K562 (cell line): ENCODE measurements around the gene C3. TPM values are rescaled to one million over a fixed set of nuclear protein-coding genes. Genes with fewer than 3 reads are reported as not detected.

Experiments used
- ATAC-seq: fragments of 200-7000 bp; cut with Tn5 transposase; 3 replicates; pipeline ENCODE4 v1.9.1; 2020; ENCODE audit warnings: moderate library complexity
- BruUV-seq: library from RNA; stranded (reverse); fragments of 400-500 nt; replicated peaks from 2 replicates; lab custom pipeline; 2021; lab: Mats Ljungman, UMichigan
- CTCF ChIA-PET: fragments of 300-600 bp; formaldehyde crosslinking; extraction: SDS; loops from one replicate; lab custom pipeline; 2021; ENCODE audit warnings: low intra/inter-chr PET ratio; lab: Yijun Ruan, JAX
- POLR2A ChIA-PET: fragments of 300-600, 350-650 bp; sonication (Branson Sonifier 250); formaldehyde crosslinking; extraction: SDS; loops from one replicate; lab custom pipeline; 2021; ENCODE audit warnings: antibody characterized with exemption, inconsistent platforms; lab: Yijun Ruan, JAX
- DNase-seq, 4 experiments: peaks; one replicate each; pipeline versions ENCODE4 v3.0.0 to v3.0.0-alpha.2; 2011 to 2018; ENCODE audit warnings: low spot score in 3 of 4, mixed read lengths in 3 of 4; ENCODE audit errors: extremely low read depth in 1 of 4
- FAIRE-seq: peaks from 2 replicates; lab custom pipeline; 2011; peaks lifted over from hg19 to GRCh38; lab: Jason Lieb, UNC
- H2AFZ ChIP-seq: 2 replicates; pipeline ENCODE4 v1.6.0; 2011; ENCODE audit warnings: low read depth, low read length, control low read depth, inconsistent platforms
- H3K27ac ChIP-seq: fragments of 200-600 bp; 3 replicates; pipeline ENCODE4 v1.8.0; 2011; ENCODE audit warnings: low read depth, mild to moderate bottlenecking, control low read depth, inconsistent platforms, low read length, moderate library complexity, mixed read lengths; ENCODE audit errors: extremely low read depth
- H3K27me3 ChIP-seq, 2 experiments: fragments of 300-600 bp in 1 of 2; 2 replicates in 1 of 2; 3 replicates in 1 of 2; pipeline versions ENCODE4 v1.6.0 to v1.8.0; 2011; ENCODE audit warnings: inconsistent platforms in 2 of 2, low read length in 2 of 2, mild to moderate bottlenecking in 1 of 2, mixed read lengths in 1 of 2, moderate library complexity in 1 of 2; ENCODE audit not compliant: control insufficient read depth in 2 of 2, insufficient read depth in 2 of 2
- H3K36me3 ChIP-seq: fragments of 300-600 bp; 3 replicates; pipeline ENCODE4 v1.8.0; 2011; ENCODE audit warnings: mild to moderate bottlenecking, low read length, inconsistent platforms; ENCODE audit not compliant: control insufficient read depth, insufficient read depth
- H3K4me1 ChIP-seq, 2 experiments: fragments of 200-600 bp in 1 of 2; replicated peaks in 1 of 2; 2 replicates in 1 of 2; 3 replicates in 1 of 2; pipeline versions ENCODE4 v1.5.1 to v1.8.0; 2011; ENCODE audit warnings: inconsistent platforms in 2 of 2, low read length in 2 of 2, mild to moderate bottlenecking in 1 of 2, mixed read lengths in 1 of 2, moderate library complexity in 1 of 2; ENCODE audit not compliant: control insufficient read depth in 2 of 2, insufficient read depth in 2 of 2
- H3K4me2 ChIP-seq: 2 replicates; pipeline ENCODE4 v1.6.1; 2011; ENCODE audit warnings: low read length, control low read depth, inconsistent platforms, mixed read lengths; ENCODE audit not compliant: insufficient read depth
- H3K4me3 ChIP-seq: fragments of 200-600 bp; sonication (generic), shearing (Covaris generic); 2 replicates; pipeline ENCODE4 v1.5.1; 2016; ENCODE audit warnings: control low read depth, inconsistent platforms
- H3K79me2 ChIP-seq: fragments of 200-600 bp; 3 replicates; pipeline ENCODE4 v1.8.0; 2011; ENCODE audit warnings: low read length, inconsistent platforms; ENCODE audit not compliant: control insufficient read depth, insufficient read depth
- H3K9ac ChIP-seq, 2 experiments: 2 replicates each; pipeline versions ENCODE4 v1.6.0 to v1.6.1; 2011; ENCODE audit warnings: low read depth in 2 of 2, low read length in 2 of 2, control low read depth in 1 of 2, inconsistent platforms in 1 of 2, mild to moderate bottlenecking in 1 of 2, mixed read lengths in 1 of 2; ENCODE audit not compliant: insufficient read depth in 1 of 2
- H3K9me1 ChIP-seq: one replicate; pipeline ENCODE4 v1.6.0; 2011; ENCODE audit warnings: inconsistent platforms, mild to moderate bottlenecking, low read length, moderate library complexity; ENCODE audit not compliant: control insufficient read depth, insufficient read depth
- H3K9me3 ChIP-seq: replicated peaks from 2 replicates; pipeline ENCODE4 v1.5.1; 2011; ENCODE audit warnings: low read depth, low read length, inconsistent platforms; ENCODE audit not compliant: control insufficient read depth, insufficient read depth
- H4K20me1 ChIP-seq: replicated peaks from 2 replicates; pipeline ENCODE4 v1.6.1; 2011; ENCODE audit warnings: low read length, inconsistent platforms, mixed read lengths; ENCODE audit not compliant: control insufficient read depth, insufficient read depth
- EWSR1 ChIP-seq: fragments of 450-650 bp; IDR thresholded peaks from 2 replicates; pipeline ENCODE4 v1.6.1; 2018; ENCODE audit warnings: borderline replicate concordance, mild to moderate bottlenecking, low read depth, moderate library complexity; ENCODE audit not compliant: partially characterized antibody
- FOS ChIP-seq: IDR thresholded peaks from 3 replicates; pipeline ENCODE4 v1.6.1; 2011; ENCODE audit not compliant: insufficient read length; ENCODE audit errors: extremely low read depth
- KLF1 ChIP-seq: fragments of 450-650 bp; IDR thresholded peaks from 2 replicates; pipeline ENCODE4 v1.6.1; 2016; ENCODE audit warnings: missing genetic modification characterization, missing compliant biosample characterization
- NR2C1 ChIP-seq, 2 experiments: fragments of 450-650 bp; IDR thresholded peaks; 2 replicates each; pipeline ENCODE4 v1.6.1; 2017; ENCODE audit warnings: mild to moderate bottlenecking in 2 of 2, antibody characterized with exemption in 1 of 2, inconsistent platforms in 1 of 2, missing compliant biosample characterization in 1 of 2, missing genetic modification characterization in 1 of 2
- PHF8 ChIP-seq: fragments of 200-600 bp; sonication (generic); IDR thresholded peaks from 2 replicates; pipeline ENCODE4 v1.6.1; 2012; ENCODE audit warnings: mixed run types, mild to moderate bottlenecking, inconsistent platforms, low read length, moderate library complexity, borderline replicate concordance
- RAD21 ChIP-seq, 2 experiments: fragments of 250-450 bp in 1 of 2; fragments of 450-650 bp in 1 of 2; sonication (Bioruptor Pico) in 1 of 2; formaldehyde crosslinking in 1 of 2; IDR thresholded peaks in 1 of 2; conservative IDR thresholded peaks in 1 of 2; 2 replicates each; pipeline versions ENCODE4 v1.4.0 to v1.8.0; 2020 to 2022; ENCODE audit warnings: mild to moderate bottlenecking in 2 of 2, moderate library complexity in 1 of 2
- RBBP5 ChIP-seq: fragments of 200-600 bp; sonication (generic); IDR thresholded peaks from 2 replicates; pipeline ENCODE4 v1.6.1; 2012; ENCODE audit warnings: borderline replicate concordance, mild to moderate bottlenecking, low read length, control low read depth, inconsistent platforms; ENCODE audit not compliant: insufficient read depth, poor library complexity, severe bottlenecking
- SIN3B ChIP-seq: fragments of 450-650 bp; IDR thresholded peaks from 2 replicates; pipeline ENCODE4 v1.6.1; 2017; ENCODE audit warnings: low read depth, mild to moderate bottlenecking, moderate library complexity
- TSC22D4 ChIP-seq: fragments of 450-650 bp; IDR thresholded peaks from 2 replicates; pipeline ENCODE4 v1.6.1; 2016; ENCODE audit warnings: missing genetic modification characterization, missing biosample characterization, control low read depth
- ZNF507 ChIP-seq: conservative IDR thresholded peaks from 2 replicates; pipeline ENCODE4 v1.6.1; 2017; ENCODE audit warnings: missing genetic modification characterization, missing compliant biosample characterization
- WGBS: fragments of 100-300 bp; shearing (Covaris generic); methylation state at CpG from one replicate; pipeline ENCODE4 v1.1.6; 2016; ENCODE audit warnings: low coverage, mixed read lengths; ENCODE audit not compliant: insufficient coverage; ENCODE audit errors: missing lambda C conversion rate; 5-methylcytosine and 5-hydroxymethylcytosine counted together
- in situ Hi-C: fragments of 300-500 bp; cut with MboI; formaldehyde crosslinking; loops from 4 replicates; pipeline ENCODE4 v1.15.0; 2018; ENCODE audit warnings: inconsistent platforms, mixed read lengths
- intact Hi-C: fragments of 100-400 bp; cut with micrococcal nuclease; formaldehyde crosslinking; loops from 2 replicates; pipeline ENCODE4 v1.14.2; 2022
- polyA plus RNA-seq, 8 experiments: library from polyadenylated mRNA; depleted of rRNA in 4 of 8; stranded (reverse) in 5 of 8; unstranded in 3 of 8; fragments of >200 nt; fragmentation: Nextera tagmentation in 2 of 8; fragmentation: Illumina TruSeq in 1 of 8; extraction: Ambion mirVana in 2 of 8; extraction: Trizol in 1 of 8; gene quantifications; 2 replicates each; pipeline versions ENCODE4 v1.2.1 to v1.2.3, GENCODE V29; 2011 to 2014; ENCODE audit warnings: inconsistent platforms in 1 of 8, missing spikeins in 1 of 8
- total RNA-seq, 7 experiments: library from RNA; depleted of rRNA in 6 of 7; stranded (reverse); fragments of >200 nt in 6 of 7; fragmentation: Illumina TruSeq in 2 of 7; extraction: Trizol in 2 of 7; gene quantifications; 2 replicates each; pipeline versions ENCODE4 v1.2.1 to v1.2.3, GENCODE V29; 2011 to 2021; ENCODE audit warnings: low replicate concordance in 1 of 7
- TF ChIP-seq, protein P1 (sequence below): fragments of 450-650 bp; IDR thresholded peaks from 2 replicates; pipeline ENCODE4 v1.6.1; 2017; ENCODE audit warnings: mild to moderate bottlenecking, moderate library complexity
- TF ChIP-seq, protein P2 (sequence below): fragments of 250-450 bp; sonication (Bioruptor Pico); IDR thresholded peaks from 2 replicates; pipeline ENCODE4 v1.8.0; 2022; ENCODE audit warnings: moderate library complexity, mild to moderate bottlenecking, inconsistent platforms
- TF ChIP-seq, protein P3 (sequence below): fragments of 450-650 bp; formaldehyde crosslinking; conservative IDR thresholded peaks from 2 replicates; pipeline ENCODE4 v1.4.0; 2022; ENCODE audit warnings: mild to moderate bottlenecking, missing genetic modification characterization
- TF ChIP-seq, protein P4 (sequence below), 2 experiments: fragments of 450-650 bp; conservative IDR thresholded peaks; 2 replicates each; pipeline ENCODE4 v1.6.1; 2017; ENCODE audit warnings: mild to moderate bottlenecking in 2 of 2, moderate library complexity in 2 of 2

Gene C3
- total and polyA plus RNA-seq, 9 of the 15 experiments (the other 6 are each of a cell fraction or from before 2014, with no cell fraction given): 0.59 to 10.6 (median 2.2) TPM

DNA sequence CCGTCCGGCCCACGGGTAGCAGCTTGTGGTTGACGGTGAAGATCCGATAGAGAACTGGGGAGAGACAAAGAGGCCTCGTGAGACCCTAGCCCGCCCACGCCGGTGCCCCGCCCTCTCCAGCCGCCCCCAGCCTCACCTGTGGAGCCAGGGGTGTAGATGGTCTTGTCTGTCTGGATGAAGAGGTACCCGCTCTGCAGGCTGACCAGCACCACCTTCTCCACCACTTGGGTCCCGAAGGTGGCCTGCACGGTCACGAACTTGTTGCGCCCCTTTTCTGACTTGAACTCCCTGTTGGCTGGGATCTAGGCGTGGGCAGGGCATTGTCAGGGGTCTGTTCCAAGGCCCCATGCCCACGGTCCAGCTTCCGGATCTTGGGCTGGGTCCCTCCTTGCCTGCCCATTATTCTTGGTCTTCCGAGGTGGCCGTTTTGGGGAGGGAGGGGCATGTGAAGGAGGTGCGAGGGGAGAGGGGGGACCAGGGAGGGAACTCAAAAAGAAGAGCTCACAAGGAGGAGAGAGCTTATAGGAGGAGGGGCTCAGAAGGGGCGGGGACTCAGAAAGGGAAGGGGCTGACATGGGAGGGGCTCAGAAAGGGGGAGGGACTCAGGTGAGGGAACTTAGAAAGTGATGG is 2.2 kb downstream of the C3 start:
- CTCF ChIA-PET: interaction anchor here (1.0 kb wide), 1 partner anchor 145 kb away, joined by 3 read pairs; no protein-coding TSS in a partner anchor
- ATAC-seq (no peak; the same call in 1 of the 3 replicates), DNase-seq (peak in 2 of 4 experiments; percentile 20 to 24), FAIRE-seq (no peak)
- POLR2A ChIA-PET: interaction anchor here (0.6 to 0.7 kb wide), 3 partner anchors 19 to 523 kb away, joined by 3 to 4 read pairs (median 3); partner anchors contain the start of gene GPR108
- H3K79me2 ChIP-seq: no peaks in the 10 kb centered on the region
- H3K9me3 ChIP-seq: no peaks in the 10 kb centered on the region
- H3K4me3 ChIP-seq: peak overlapping the region; percentile 37
- no peaks in the 10 kb centered on the region for H3K9me1 ChIP-seq
- peak overlapping the region in 1 of 2 experiments; percentile 75; a peak in 3 of 4 replicates for H3K9ac ChIP-seq
- peaks cover 36 to 38% of the 10 kb centered on the region in 2 experiments for H3K4me1 ChIP-seq
- H3K4me2 ChIP-seq: peak overlapping the region; percentile 77
- WGBS: 11% methylated on average over 19 of the region's 23 CpGs
- H3K36me3 ChIP-seq: no peaks in the 10 kb centered on the region
- peak overlapping the region; percentile 96 for H2AFZ ChIP-seq
- no TSS peak for BruUV-seq
- no peaks in the 10 kb centered on the region for H3K27me3 ChIP-seq
- intact Hi-C loops (loop anchor here (2.0 kb wide), 1 partner anchor 19 kb away; the partner anchor contains the start of gene GPR108), in situ Hi-C loops (no loop called here)
- H3K27ac ChIP-seq: peak overlapping the region; percentile 55; the same call in 1 of the 3 replicates
- H4K20me1 ChIP-seq: no peaks in the 10 kb centered on the region
- no peak for TF ChIP-seq KLF1 (tag)
- TF ChIP-seq RBBP5: no peak
- TF ChIP-seq FOS: no peak
- no peak for TF ChIP-seq EWSR1
- no peak for TF ChIP-seq ZNF507 (tag)
- no peak for TF ChIP-seq TSC22D4 (tag)
- TF ChIP-seq, protein P1, sequence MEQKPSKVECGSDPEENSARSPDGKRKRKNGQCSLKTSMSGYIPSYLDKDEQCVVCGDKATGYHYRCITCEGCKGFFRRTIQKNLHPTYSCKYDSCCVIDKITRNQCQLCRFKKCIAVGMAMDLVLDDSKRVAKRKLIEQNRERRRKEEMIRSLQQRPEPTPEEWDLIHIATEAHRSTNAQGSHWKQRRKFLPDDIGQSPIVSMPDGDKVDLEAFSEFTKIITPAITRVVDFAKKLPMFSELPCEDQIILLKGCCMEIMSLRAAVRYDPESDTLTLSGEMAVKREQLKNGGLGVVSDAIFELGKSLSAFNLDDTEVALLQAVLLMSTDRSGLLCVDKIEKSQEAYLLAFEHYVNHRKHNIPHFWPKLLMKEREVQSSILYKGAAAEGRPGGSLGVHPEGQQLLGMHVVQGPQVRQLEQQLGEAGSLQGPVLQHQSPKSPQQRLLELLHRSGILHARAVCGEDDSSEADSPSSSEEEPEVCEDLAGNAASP: no peak
- TF ChIP-seq RAD21 (CRISPR knock-in tag; conservative IDR thresholded peaks at IDR 0.05 in 1 of 2, IDR thresholded peaks at IDR 0.05 in 1 of 2): no peak
- TF ChIP-seq, protein P2, sequence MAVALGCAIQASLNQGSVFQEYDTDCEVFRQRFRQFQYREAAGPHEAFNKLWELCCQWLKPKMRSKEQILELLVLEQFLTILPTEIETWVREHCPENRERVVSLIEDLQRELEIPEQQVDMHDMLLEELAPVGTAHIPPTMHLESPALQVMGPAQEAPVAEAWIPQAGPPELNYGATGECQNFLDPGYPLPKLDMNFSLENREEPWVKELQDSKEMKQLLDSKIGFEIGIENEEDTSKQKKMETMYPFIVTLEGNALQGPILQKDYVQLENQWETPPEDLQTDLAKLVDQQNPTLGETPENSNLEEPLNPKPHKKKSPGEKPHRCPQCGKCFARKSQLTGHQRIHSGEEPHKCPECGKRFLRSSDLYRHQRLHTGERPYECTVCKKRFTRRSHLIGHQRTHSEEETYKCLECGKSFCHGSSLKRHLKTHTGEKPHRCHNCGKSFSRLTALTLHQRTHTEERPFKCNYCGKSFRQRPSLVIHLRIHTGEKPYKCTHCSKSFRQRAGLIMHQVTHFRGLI: no peak
- no peak for TF ChIP-seq SIN3B
- TF ChIP-seq, protein P3, sequence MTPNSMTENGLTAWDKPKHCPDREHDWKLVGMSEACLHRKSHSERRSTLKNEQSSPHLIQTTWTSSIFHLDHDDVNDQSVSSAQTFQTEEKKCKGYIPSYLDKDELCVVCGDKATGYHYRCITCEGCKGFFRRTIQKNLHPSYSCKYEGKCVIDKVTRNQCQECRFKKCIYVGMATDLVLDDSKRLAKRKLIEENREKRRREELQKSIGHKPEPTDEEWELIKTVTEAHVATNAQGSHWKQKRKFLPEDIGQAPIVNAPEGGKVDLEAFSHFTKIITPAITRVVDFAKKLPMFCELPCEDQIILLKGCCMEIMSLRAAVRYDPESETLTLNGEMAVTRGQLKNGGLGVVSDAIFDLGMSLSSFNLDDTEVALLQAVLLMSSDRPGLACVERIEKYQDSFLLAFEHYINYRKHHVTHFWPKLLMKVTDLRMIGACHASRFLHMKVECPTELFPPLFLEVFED (CRISPR knock-in tag): 0 out of 2 replicates have a peak, but pooled peaks have one; percentile 12
- no peak for TF ChIP-seq NR2C1 (IDR thresholded peaks at IDR 0.05)
- TF ChIP-seq NR2C1 (tag; IDR thresholded peaks at IDR 0.05): no peak
- TF ChIP-seq, protein P4, sequence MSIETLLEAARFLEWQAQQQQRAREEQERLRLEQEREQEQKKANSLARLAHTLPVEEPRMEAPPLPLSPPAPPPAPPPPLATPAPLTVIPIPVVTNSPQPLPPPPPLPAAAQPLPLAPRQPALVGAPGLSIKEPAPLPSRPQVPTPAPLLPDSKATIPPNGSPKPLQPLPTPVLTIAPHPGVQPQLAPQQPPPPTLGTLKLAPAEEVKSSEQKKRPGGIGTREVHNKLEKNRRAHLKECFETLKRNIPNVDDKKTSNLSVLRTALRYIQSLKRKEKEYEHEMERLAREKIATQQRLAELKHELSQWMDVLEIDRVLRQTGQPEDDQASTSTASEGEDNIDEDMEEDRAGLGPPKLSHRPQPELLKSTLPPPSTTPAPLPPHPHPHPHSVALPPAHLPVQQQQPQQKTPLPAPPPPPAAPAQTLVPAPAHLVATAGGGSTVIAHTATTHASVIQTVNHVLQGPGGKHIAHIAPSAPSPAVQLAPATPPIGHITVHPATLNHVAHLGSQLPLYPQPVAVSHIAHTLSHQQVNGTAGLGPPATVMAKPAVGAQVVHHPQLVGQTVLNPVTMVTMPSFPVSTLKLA (conservative IDR thresholded peaks at IDR 0.05): 0 out of 4 replicates have a peak, but pooled peaks of 1 of the 2 experiments have one; percentile 8
- peak; percentile 20; the same call in 1 of the 2 replicates for TF ChIP-seq PHF8
